HEK293 (cell line): ENCODE data around the gene MAP3K6.
A peak's percentile ranks its signal among the peaks of the same experiment; 100 is the strongest.

Experiments
- CTCF ChIA-PET: fragments of 350-600 bp; formaldehyde crosslinking; extraction: SDS; loops from one replicate; lab custom pipeline; 2021; ENCODE audit warnings: antibody characterized with exemption; lab: Yijun Ruan, JAX
- POLR2A ChIA-PET: fragments of 300-600 bp; formaldehyde crosslinking; extraction: SDS; loops from one replicate; lab custom pipeline; 2020; ENCODE audit warnings: antibody characterized with exemption, inconsistent platforms; lab: Yijun Ruan, JAX
- H3K27ac ChIP-seq: fragments of 200-500 bp; sonication (Bioruptor generic); 2 replicates; pipeline ENCODE4 v1.5.1; 2014; ENCODE audit warnings: low read depth, low read length, control low read depth, inconsistent platforms; ENCODE audit errors: extremely low read depth
- H3K36me3 ChIP-seq, 2 experiments: fragments of 200-500 bp in 1 of 2; sonication (Bioruptor generic) in 1 of 2; 1 replicate in 1 of 2; 2 replicates in 1 of 2; pipeline ENCODE4 v1.5.1; 2014 to 2017; ENCODE audit warnings: inconsistent platforms in 2 of 2, low read length in 2 of 2; ENCODE audit not compliant: control insufficient read depth in 2 of 2, insufficient read depth in 1 of 2
- H3K4me1 ChIP-seq: fragments of 200-500 bp; sonication (Bioruptor generic); 2 replicates; pipeline ENCODE4 v1.5.1; 2014; ENCODE audit warnings: mild to moderate bottlenecking, low read length, inconsistent platforms; ENCODE audit not compliant: control insufficient read depth, insufficient read depth
- H3K4me3 ChIP-seq: 2 replicates; pipeline ENCODE4 v1.5.1; 2011; ENCODE audit warnings: low read depth, mild to moderate bottlenecking, control low read depth, low read length, moderate library complexity
- H3K9me3 ChIP-seq: fragments of 200-500 bp; sonication (Bioruptor generic); 2 replicates; pipeline ENCODE4 v1.5.1; 2014; ENCODE audit warnings: low read depth, low read length, inconsistent platforms; ENCODE audit not compliant: control insufficient read depth, insufficient read depth
- GLI2 ChIP-seq: fragments of 450-650 bp; formaldehyde crosslinking; IDR thresholded peaks from 2 replicates; pipeline ENCODE4; 2017; ENCODE audit warnings: missing biosample characterization, missing genetic modification characterization, low read depth, borderline replicate concordance
- HOXA7 ChIP-seq: sonication (generic); formaldehyde crosslinking; IDR thresholded peaks from 2 replicates; pipeline ENCODE4 v1.8.1; 2022; ENCODE audit warnings: missing genetic modification reagents, borderline replicate concordance
- KLF10 ChIP-seq: fragments of 450-650 bp; IDR thresholded peaks from 2 replicates; pipeline ENCODE4 v1.5.1; 2018; ENCODE audit warnings: missing biosample characterization, mild to moderate bottlenecking, missing genetic modification characterization
- MEIS1 ChIP-seq: sonication (generic); formaldehyde crosslinking; IDR thresholded peaks from 2 replicates; pipeline ENCODE4 v1.8.1; 2022; ENCODE audit warnings: missing genetic modification reagents, mild to moderate bottlenecking, borderline replicate concordance
- ZBTB8A ChIP-seq: fragments of 450-650 bp; formaldehyde crosslinking; IDR thresholded peaks from 2 replicates; pipeline ENCODE4 v1.5.1; 2016; ENCODE audit warnings: missing biosample characterization, missing genetic modification characterization
- ZFP37 ChIP-seq: fragments of 450-650 bp; formaldehyde crosslinking; IDR thresholded peaks from 2 replicates; pipeline ENCODE4 v1.5.1; 2016; ENCODE audit warnings: missing biosample characterization, missing genetic modification characterization
- ZNF10 ChIP-seq: fragments of 450-650 bp; formaldehyde crosslinking; IDR thresholded peaks from 2 replicates; pipeline ENCODE4 v1.5.1; 2017; ENCODE audit warnings: missing biosample characterization, missing genetic modification characterization
- ZNF157 ChIP-seq: fragments of 450-650 bp; formaldehyde crosslinking; IDR thresholded peaks from 2 replicates; pipeline ENCODE4 v1.5.1; 2016; ENCODE audit warnings: missing biosample characterization, missing genetic modification characterization
- ZNF544 ChIP-seq: fragments of 450-650 bp; formaldehyde crosslinking; IDR thresholded peaks from 2 replicates; pipeline ENCODE4 v1.5.0; 2017; ENCODE audit warnings: missing biosample characterization, missing genetic modification characterization
- ZNF600 ChIP-seq: fragments of 450-650 bp; formaldehyde crosslinking; IDR thresholded peaks from 2 replicates; pipeline ENCODE4 v1.5.1; 2016; ENCODE audit warnings: missing biosample characterization, missing genetic modification characterization
- ZNF623 ChIP-seq: fragments of 450-650 bp; formaldehyde crosslinking; IDR thresholded peaks from 2 replicates; pipeline ENCODE4 v1.5.1; 2016; ENCODE audit warnings: missing biosample characterization, missing genetic modification characterization
- ZNF654 ChIP-seq: fragments of 450-650 bp; formaldehyde crosslinking; IDR thresholded peaks from 2 replicates; pipeline ENCODE4 v1.5.1; 2016; ENCODE audit warnings: low read depth, missing biosample characterization, missing genetic modification characterization
- ZNF660 ChIP-seq: fragments of 450-650 bp; IDR thresholded peaks from 2 replicates; pipeline ENCODE4 v1.5.1; 2018; ENCODE audit warnings: missing biosample characterization, mild to moderate bottlenecking, missing genetic modification characterization
- ZNF707 ChIP-seq: fragments of 450-650 bp; formaldehyde crosslinking; IDR thresholded peaks from 2 replicates; pipeline ENCODE4 v1.5.1; 2016; ENCODE audit warnings: missing biosample characterization, missing genetic modification characterization
- ZNF76 ChIP-seq: fragments of 450-650 bp; formaldehyde crosslinking; IDR thresholded peaks from 2 replicates; pipeline ENCODE4; 2016; ENCODE audit warnings: low read depth, missing biosample characterization, missing genetic modification characterization, borderline replicate concordance
- TF ChIP-seq, protein P1 (sequence below): fragments of 450-650 bp; formaldehyde crosslinking; IDR thresholded peaks from 2 replicates; pipeline ENCODE4 v1.5.1; 2016; ENCODE audit warnings: missing biosample characterization, missing genetic modification characterization
- TF ChIP-seq, protein P2 (sequence below): fragments of 450-650 bp; formaldehyde crosslinking; IDR thresholded peaks from 2 replicates; pipeline ENCODE4 v1.5.1; 2016; ENCODE audit warnings: missing biosample characterization, missing genetic modification characterization
- TF ChIP-seq, protein P3 (sequence below): fragments of 450-650 bp; IDR thresholded peaks from 2 replicates; pipeline ENCODE4 v1.5.1; 2018; ENCODE audit warnings: missing biosample characterization, mild to moderate bottlenecking, missing genetic modification characterization
- TF ChIP-seq, protein P4 (sequence below): fragments of 450-650 bp; formaldehyde crosslinking; IDR thresholded peaks from 2 replicates; pipeline ENCODE4 v1.5.1; 2016; ENCODE audit warnings: missing biosample characterization, missing genetic modification characterization
- TF ChIP-seq, protein P5 (sequence below): fragments of 450-650 bp; formaldehyde crosslinking; IDR thresholded peaks from 2 replicates; pipeline ENCODE4 v1.5.1; 2016; ENCODE audit warnings: missing biosample characterization, missing genetic modification characterization

Gene MAP3K6

DNA sequence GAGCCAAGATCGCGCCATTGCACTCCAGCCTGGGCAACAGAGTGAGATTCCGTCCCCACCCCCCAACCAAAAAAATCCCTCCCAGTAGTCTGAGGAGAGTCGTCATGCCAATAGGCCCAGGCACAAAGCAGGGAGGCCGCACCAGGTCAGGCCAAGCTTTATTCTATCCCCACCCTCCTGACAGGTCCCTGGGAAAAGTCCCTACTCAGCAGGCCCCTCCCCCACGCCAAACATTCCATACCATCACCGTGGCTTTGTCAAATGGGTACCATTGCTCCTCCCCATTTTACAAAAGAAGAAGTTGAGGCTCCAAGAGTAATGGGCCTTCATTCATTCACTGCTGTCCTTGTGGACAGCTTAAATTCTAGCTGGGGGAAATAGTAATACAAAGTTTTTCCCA lies 31.0 kb upstream of the MAP3K6 start:
- TF ChIP-seq ZNF660 (tag by site-specific recombination) = no peak
- no peak for TF ChIP-seq ZNF157 (tag by site-specific recombination)
- no peak for TF ChIP-seq GLI2
- TF ChIP-seq ZNF600 = peak; percentile 68
- no peak overlapping the region for H3K4me3 ChIP-seq
- H3K36me3 ChIP-seq = no peaks in the 10 kb centered on the region
- no peaks in the 10 kb centered on the region for H3K4me1 ChIP-seq
- no peaks in the 10 kb centered on the region for H3K9me3 ChIP-seq
- H3K27ac ChIP-seq = no peak overlapping the region
- ChIA-PET POLR2A (no interaction called here), CTCF (interaction anchor here (0.9 to 7.4 kb wide), 6 partner anchors 11 to 159 kb away, joined by 3 to 202 read pairs (median 6); no protein-coding TSS in a partner anchor)

DNA sequence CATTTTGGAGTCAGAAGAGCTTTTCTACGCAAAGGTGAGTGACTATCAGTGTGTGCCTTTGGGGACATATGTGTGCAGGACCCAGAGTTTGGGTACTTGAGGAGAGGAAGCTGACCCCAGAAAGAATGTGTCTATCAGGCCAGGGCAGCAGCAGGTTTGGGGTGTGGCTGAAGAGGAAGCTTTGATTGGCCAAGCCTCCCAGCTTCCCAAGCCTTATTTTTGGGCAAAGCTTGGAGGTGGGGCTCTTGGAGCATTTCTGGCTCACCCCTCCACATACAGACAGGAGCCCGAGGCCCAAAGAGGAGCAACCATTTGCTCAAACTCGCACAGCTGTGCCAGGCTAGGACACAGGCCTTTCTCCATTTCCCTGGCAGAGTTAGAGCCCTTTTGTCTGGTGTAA lies 30.3 kb upstream of the MAP3K6 start:
- Histone ChIP-seq H3K36me3 (no peaks in the 10 kb centered on the region), H3K27ac (no peak overlapping the region), H3K4me1 (no peaks in the 10 kb centered on the region), H3K9me3 (no peaks in the 10 kb centered on the region), H3K4me3 (no peak overlapping the region)
- POLR2A ChIA-PET = no interaction called here
- CTCF ChIA-PET = interaction anchor here (1.1 to 7.4 kb wide), 10 partner anchors 40 to 352 kb away, joined by 3 to 202 read pairs (median 8); partner anchors contain the start of gene AHDC1
- TF ChIP-seq ZNF707 (tag by site-specific recombination) = no peak
- TF ChIP-seq KLF10 (tag by site-specific recombination) = 0 out of 2 replicates have a peak, but pooled peaks have one; percentile 44

GRCh38 chr1:27395441-27396195 lies 28.9 kb upstream of the MAP3K6 start:
- ChIA-PET POLR2A (interaction anchor here (1.0 to 1.7 kb wide), 3 partner anchors 30 to 208 kb away, joined by 4 to 7 read pairs (median 5); partner anchors contain the start of gene AHDC1), CTCF (interaction anchor here (0.5 to 7.4 kb wide), 33 partner anchors 9 to 351 kb away, joined by 3 to 202 read pairs (median 4); partner anchors contain the start of genes AHDC1, MAP3K6 and SYTL1)
- H3K4me1 ChIP-seq = no peaks in the 10 kb centered on the region
- no peak overlapping the region for H3K4me3 ChIP-seq
- no peaks in the 10 kb centered on the region for H3K9me3 ChIP-seq
- H3K27ac ChIP-seq = no peak overlapping the region
- no peaks in the 10 kb centered on the region for H3K36me3 ChIP-seq
- TF ChIP-seq ZNF654 (tag by site-specific recombination) = peak; percentile 80
- no peak for TF ChIP-seq ZNF544 (tag by site-specific recombination)
- TF ChIP-seq, protein P1, sequence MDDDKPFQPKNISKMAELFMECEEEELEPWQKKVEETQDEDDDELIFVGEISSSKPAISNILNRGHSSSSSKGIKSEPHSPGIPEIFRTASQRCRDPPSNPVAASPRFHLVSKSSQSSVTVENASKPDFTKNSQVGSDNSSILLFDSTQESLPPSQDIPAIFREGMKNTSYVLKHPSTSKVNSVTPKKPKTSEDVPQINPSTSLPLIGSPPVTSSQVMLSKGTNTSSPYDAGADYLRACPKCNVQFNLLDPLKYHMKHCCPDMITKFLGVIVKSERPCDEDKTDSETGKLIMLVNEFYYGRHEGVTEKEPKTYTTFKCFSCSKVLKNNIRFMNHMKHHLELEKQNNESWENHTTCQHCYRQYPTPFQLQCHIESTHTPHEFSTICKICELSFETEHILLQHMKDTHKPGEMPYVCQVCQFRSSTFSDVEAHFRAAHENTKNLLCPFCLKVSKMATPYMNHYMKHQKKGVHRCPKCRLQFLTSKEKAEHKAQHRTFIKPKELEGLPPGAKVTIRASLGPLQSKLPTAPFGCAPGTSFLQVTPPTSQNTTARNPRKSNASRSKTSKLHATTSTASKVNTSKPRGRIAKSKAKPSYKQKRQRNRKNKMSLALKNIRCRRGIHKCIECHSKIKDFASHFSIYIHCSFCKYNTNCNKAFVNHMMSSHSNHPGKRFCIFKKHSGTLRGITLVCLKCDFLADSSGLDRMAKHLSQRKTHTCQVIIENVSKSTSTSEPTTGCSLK (tag by site-specific recombination) = no peak
- no peak for TF ChIP-seq ZNF623 (tag by site-specific recombination)
- TF ChIP-seq ZFP37 (tag by site-specific recombination) = 0 out of 2 replicates have a peak, but pooled peaks have one; percentile 51
- TF ChIP-seq ZBTB8A = 0 out of 2 replicates have a peak, but pooled peaks have one; percentile 26
- TF ChIP-seq ZNF76 (tag by site-specific recombination) = 0 out of 2 replicates have a peak, but pooled peaks have one; percentile 20
- TF ChIP-seq HOXA7 (CRISPR knock-in tag) = no peak
- TF ChIP-seq, protein P2, sequence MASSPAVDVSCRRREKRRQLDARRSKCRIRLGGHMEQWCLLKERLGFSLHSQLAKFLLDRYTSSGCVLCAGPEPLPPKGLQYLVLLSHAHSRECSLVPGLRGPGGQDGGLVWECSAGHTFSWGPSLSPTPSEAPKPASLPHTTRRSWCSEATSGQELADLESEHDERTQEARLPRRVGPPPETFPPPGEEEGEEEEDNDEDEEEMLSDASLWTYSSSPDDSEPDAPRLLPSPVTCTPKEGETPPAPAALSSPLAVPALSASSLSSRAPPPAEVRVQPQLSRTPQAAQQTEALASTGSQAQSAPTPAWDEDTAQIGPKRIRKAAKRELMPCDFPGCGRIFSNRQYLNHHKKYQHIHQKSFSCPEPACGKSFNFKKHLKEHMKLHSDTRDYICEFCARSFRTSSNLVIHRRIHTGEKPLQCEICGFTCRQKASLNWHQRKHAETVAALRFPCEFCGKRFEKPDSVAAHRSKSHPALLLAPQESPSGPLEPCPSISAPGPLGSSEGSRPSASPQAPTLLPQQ (tag by site-specific recombination) = 0 out of 2 replicates have a peak, but pooled peaks have one; percentile 16
- peak; percentile 23; the same call in 1 of the 2 replicates for TF ChIP-seq KLF10 (tag by site-specific recombination)
- TF ChIP-seq, protein P3, sequence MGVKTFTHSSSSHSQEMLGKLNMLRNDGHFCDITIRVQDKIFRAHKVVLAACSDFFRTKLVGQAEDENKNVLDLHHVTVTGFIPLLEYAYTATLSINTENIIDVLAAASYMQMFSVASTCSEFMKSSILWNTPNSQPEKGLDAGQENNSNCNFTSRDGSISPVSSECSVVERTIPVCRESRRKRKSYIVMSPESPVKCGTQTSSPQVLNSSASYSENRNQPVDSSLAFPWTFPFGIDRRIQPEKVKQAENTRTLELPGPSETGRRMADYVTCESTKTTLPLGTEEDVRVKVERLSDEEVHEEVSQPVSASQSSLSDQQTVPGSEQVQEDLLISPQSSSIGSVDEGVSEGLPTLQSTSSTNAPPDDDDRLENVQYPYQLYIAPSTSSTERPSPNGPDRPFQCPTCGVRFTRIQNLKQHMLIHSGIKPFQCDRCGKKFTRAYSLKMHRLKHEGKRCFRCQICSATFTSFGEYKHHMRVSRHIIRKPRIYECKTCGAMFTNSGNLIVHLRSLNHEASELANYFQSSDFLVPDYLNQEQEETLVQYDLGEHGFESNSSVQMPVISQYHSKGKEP (tag by site-specific recombination) = 0 out of 2 replicates have a peak, but pooled peaks have one; percentile 16
- TF ChIP-seq, protein P4, sequence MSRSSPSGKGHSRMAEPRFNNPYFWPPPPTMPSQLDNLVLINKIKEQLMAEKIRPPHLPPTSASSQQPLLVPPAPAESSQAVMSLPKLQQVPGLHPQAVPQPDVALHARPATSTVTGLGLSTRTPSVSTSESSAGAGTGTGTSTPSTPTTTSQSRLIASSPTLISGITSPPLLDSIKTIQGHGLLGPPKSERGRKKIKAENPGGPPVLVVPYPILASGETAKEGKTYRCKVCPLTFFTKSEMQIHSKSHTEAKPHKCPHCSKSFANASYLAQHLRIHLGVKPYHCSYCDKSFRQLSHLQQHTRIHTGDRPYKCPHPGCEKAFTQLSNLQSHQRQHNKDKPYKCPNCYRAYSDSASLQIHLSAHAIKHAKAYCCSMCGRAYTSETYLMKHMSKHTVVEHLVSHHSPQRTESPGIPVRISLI (tag by site-specific recombination) = peak; percentile 52; the same call in 1 of the 2 replicates
- TF ChIP-seq MEIS1 = no peak
- 0 out of 2 replicates have a peak, but pooled peaks have one; percentile 78 for TF ChIP-seq ZNF660 (tag by site-specific recombination)
- TF ChIP-seq ZNF10 (tag by site-specific recombination) = peak; percentile 77; the same call in 1 of the 2 replicates
- TF ChIP-seq ZNF600 = peak; percentile 86
- TF ChIP-seq, protein P5, sequence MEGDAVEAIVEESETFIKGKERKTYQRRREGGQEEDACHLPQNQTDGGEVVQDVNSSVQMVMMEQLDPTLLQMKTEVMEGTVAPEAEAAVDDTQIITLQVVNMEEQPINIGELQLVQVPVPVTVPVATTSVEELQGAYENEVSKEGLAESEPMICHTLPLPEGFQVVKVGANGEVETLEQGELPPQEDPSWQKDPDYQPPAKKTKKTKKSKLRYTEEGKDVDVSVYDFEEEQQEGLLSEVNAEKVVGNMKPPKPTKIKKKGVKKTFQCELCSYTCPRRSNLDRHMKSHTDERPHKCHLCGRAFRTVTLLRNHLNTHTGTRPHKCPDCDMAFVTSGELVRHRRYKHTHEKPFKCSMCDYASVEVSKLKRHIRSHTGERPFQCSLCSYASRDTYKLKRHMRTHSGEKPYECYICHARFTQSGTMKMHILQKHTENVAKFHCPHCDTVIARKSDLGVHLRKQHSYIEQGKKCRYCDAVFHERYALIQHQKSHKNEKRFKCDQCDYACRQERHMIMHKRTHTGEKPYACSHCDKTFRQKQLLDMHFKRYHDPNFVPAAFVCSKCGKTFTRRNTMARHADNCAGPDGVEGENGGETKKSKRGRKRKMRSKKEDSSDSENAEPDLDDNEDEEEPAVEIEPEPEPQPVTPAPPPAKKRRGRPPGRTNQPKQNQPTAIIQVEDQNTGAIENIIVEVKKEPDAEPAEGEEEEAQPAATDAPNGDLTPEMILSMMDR = peak; percentile 91
